HCT116 (cell line): ENCODE results near the gene PRAMEF1. TPM values are rescaled to one million over a fixed set of nuclear protein-coding genes. Genes with fewer than 3 reads are reported as not detected.
A peak's percentile ranks its signal among the peaks of the same experiment; 100 is the strongest.

ENCODE experiments used
- ATAC-seq: fragments of 200-7000 bp; cut with Tn5 transposase; 2 replicates; pipeline ENCODE4 v1.9.1; 2020; ENCODE audit warnings: mild to moderate bottlenecking, moderate library complexity
- BruUV-seq: library from RNA; stranded (reverse); fragments of 400-500 nt; replicated peaks from 2 replicates; lab custom pipeline; 2021; lab: Mats Ljungman, UMichigan
- CTCF ChIA-PET: fragments of 300-600 bp; sonication (Branson Sonifier 250); formaldehyde crosslinking; loops from one replicate; lab custom pipeline; 2021; ENCODE audit warnings: antibody characterized with exemption; lab: Charles Lee
- POLR2A ChIA-PET: fragments of 300-600, 350-600 bp; sonication (Branson Sonifier 250); formaldehyde crosslinking; loops from one replicate; lab custom pipeline; 2021; ENCODE audit warnings: antibody characterized with exemption; lab: Charles Lee
- RAD21 ChIA-PET, 2 experiments: fragments of 300-600 bp; sonication (Branson Sonifier 250); formaldehyde crosslinking; loops; one replicate each; lab custom pipeline; 2023; ENCODE audit warnings: low total read pairs in 2 of 2; ENCODE audit not compliant: uncharacterized antibody in 2 of 2, unreplicated experiment in 2 of 2, low non-redundant PET in 1 of 2; lab: Charles Lee
- DNase-seq: peaks from one replicate; pipeline ENCODE4 v3.0.0-alpha.2; 2010; ENCODE audit warnings: low read depth, low spot score
- H2AFZ ChIP-seq: fragments of 200-600 bp; shearing (Covaris generic), sonication (generic); 2 replicates; pipeline ENCODE4 v1.6.1; 2017; ENCODE audit warnings: low read depth, mixed run types, mixed read lengths, antibody characterized with exemption, low read length; ENCODE audit not compliant: poor library complexity, severe bottlenecking
- H3K27ac ChIP-seq: 2 replicates; pipeline ENCODE4 v1.5.1; 2012; ENCODE audit warnings: low read depth, low read length
- H3K27me3 ChIP-seq: fragments of 200-600 bp; sonication (generic); 2 replicates; pipeline ENCODE4 v1.6.1; 2016; ENCODE audit warnings: mixed run types, low read length, mixed read lengths; ENCODE audit not compliant: insufficient read depth
- H3K36me3 ChIP-seq, 2 experiments: fragments of 200-500 bp in 1 of 2; fragments of 200-600 bp in 1 of 2; sonication (Bioruptor generic) in 1 of 2; sonication (generic) in 1 of 2; 2 replicates each; pipeline versions ENCODE4 v1.5.1 to v1.6.1; 2014 to 2016; ENCODE audit warnings: low read length in 2 of 2, inconsistent platforms in 1 of 2, mixed read lengths in 1 of 2, mixed run types in 1 of 2; ENCODE audit not compliant: insufficient read depth in 2 of 2, control insufficient read depth in 1 of 2
- H3K4me1 ChIP-seq, 2 experiments: fragments of 200-600 bp in 1 of 2; sonication (generic) in 1 of 2; 2 replicates each; pipeline versions ENCODE4 v1.5.1 to v1.6.1; 2012 to 2017; ENCODE audit warnings: low read length in 2 of 2, inconsistent platforms in 1 of 2, mild to moderate bottlenecking in 1 of 2, mixed read lengths in 1 of 2, mixed run types in 1 of 2, moderate library complexity in 1 of 2; ENCODE audit not compliant: insufficient read depth in 2 of 2, control insufficient read depth in 1 of 2
- H3K4me2 ChIP-seq: fragments of 200-600 bp; sonication (generic); 2 replicates; pipeline ENCODE4 v1.6.1; 2017; ENCODE audit warnings: mixed run types, low read length, mixed read lengths
- H3K4me3 ChIP-seq, 2 experiments: fragments of 200-600 bp in 1 of 2; sonication (generic) in 1 of 2; replicated peaks in 1 of 2; 2 replicates each; pipeline ENCODE4 v1.5.1; 2011 to 2016; ENCODE audit warnings: low read length in 2 of 2, control low read depth in 1 of 2, low read depth in 1 of 2, mild to moderate bottlenecking in 1 of 2, mixed read lengths in 1 of 2, mixed run types in 1 of 2
- H3K79me2 ChIP-seq: fragments of 200-600 bp; sonication (generic); 2 replicates; pipeline ENCODE4 v1.6.1; 2017; ENCODE audit warnings: mild to moderate bottlenecking, mixed run types, low read length, moderate library complexity, mixed read lengths; ENCODE audit not compliant: insufficient read depth
- H3K9ac ChIP-seq: fragments of 200-600 bp; sonication (generic); 2 replicates; pipeline ENCODE4 v1.6.1; 2016; ENCODE audit warnings: low read length, mixed read lengths
- H3K9me2 ChIP-seq: fragments of 200-600 bp; sonication (generic), shearing (Covaris generic); 2 replicates; pipeline ENCODE4 v1.6.1; 2017; ENCODE audit warnings: mixed run types, mild to moderate bottlenecking, moderate library complexity; ENCODE audit not compliant: insufficient read depth
- H3K9me3 ChIP-seq, 2 experiments: fragments of 200-500 bp in 1 of 2; fragments of 200-600 bp in 1 of 2; sonication (Bioruptor generic) in 1 of 2; sonication (generic) in 1 of 2; 2 replicates each; pipeline ENCODE4 v1.6.1; 2014 to 2017; ENCODE audit warnings: low read length in 2 of 2, mixed read lengths in 2 of 2, inconsistent platforms in 1 of 2, low read depth in 1 of 2, mild to moderate bottlenecking in 1 of 2, mixed run types in 1 of 2, moderate library complexity in 1 of 2; ENCODE audit not compliant: control insufficient read depth in 1 of 2, insufficient read depth in 1 of 2
- H4K20me1 ChIP-seq: fragments of 200-600 bp; sonication (generic), shearing (Covaris generic); 2 replicates; pipeline ENCODE4 v1.6.1; 2017; ENCODE audit warnings: mixed run types, mild to moderate bottlenecking, moderate library complexity; ENCODE audit not compliant: insufficient read depth
- ELF1 ChIP-seq: IDR thresholded peaks from 2 replicates; pipeline ENCODE4 v1.6.1; 2012; ENCODE audit warnings: low read depth, borderline replicate concordance
- EZH2phosphoT487 ChIP-seq: fragments of 200-600 bp; IDR thresholded peaks from 2 replicates; pipeline ENCODE4 v1.6.1; 2018; ENCODE audit warnings: antibody characterized with exemption, borderline replicate concordance
- FOSL1 ChIP-seq: IDR thresholded peaks from 2 replicates; pipeline ENCODE4 v1.6.1; 2012; ENCODE audit warnings: low read depth
- JUND ChIP-seq: IDR thresholded peaks from 2 replicates; pipeline ENCODE4 v1.6.1; 2012
- POLR2A ChIP-seq: IDR thresholded peaks from 2 replicates; pipeline ENCODE4 v1.7.0; 2011; ENCODE audit warnings: borderline replicate concordance; ENCODE audit not compliant: insufficient read depth, insufficient read length; ENCODE audit errors: extremely low read depth
- RAD21 ChIP-seq: IDR thresholded peaks from 2 replicates; pipeline ENCODE4 v1.6.1; 2012; ENCODE audit warnings: low read depth, mild to moderate bottlenecking
- SIN3A ChIP-seq: IDR thresholded peaks from 2 replicates; pipeline ENCODE4 v1.6.1; 2012; ENCODE audit warnings: low read depth
- SP1 ChIP-seq: IDR thresholded peaks from 2 replicates; pipeline ENCODE4 v1.6.1; 2012; ENCODE audit warnings: low read depth
- YY1 ChIP-seq: IDR thresholded peaks from 2 replicates; pipeline ENCODE4 v1.6.1; 2011; ENCODE audit warnings: low read length, low read depth, moderate library complexity, mild to moderate bottlenecking; ENCODE audit not compliant: insufficient replicate concordance; ENCODE audit errors: extremely low read depth
- ZBTB33 ChIP-seq: IDR thresholded peaks from 2 replicates; pipeline ENCODE4 v1.6.1; 2011; ENCODE audit warnings: mild to moderate bottlenecking, low read length, moderate library complexity; ENCODE audit not compliant: insufficient replicate concordance; ENCODE audit errors: extremely low read depth
- ZFX ChIP-seq: fragments of 450-650 bp; IDR thresholded peaks from 2 replicates; pipeline ENCODE4 v1.6.1; 2017
- intact Hi-C: fragments of 100-400 bp; cut with micrococcal nuclease; formaldehyde crosslinking; loops from 2 replicates; pipeline ENCODE4 v1.10.0; 2022
- total RNA-seq: library from RNA; stranded (reverse); gene quantifications from one replicate; pipeline ENCODE4 v1.2.1, GENCODE V29; 2021; ENCODE audit not compliant: unreplicated experiment
- TF ChIP-seq, protein P1 (sequence below): IDR thresholded peaks from 2 replicates; pipeline ENCODE4 v1.6.1; 2012
- TF ChIP-seq, protein P2 (sequence below), 3 experiments: fragments of 200-600 bp in 1 of 3; sonication (generic) in 1 of 3; IDR thresholded peaks in 2 of 3; conservative IDR thresholded peaks in 1 of 3; 2 replicates each; pipeline ENCODE4 v1.5.1; 2012 to 2017; ENCODE audit warnings: low read depth in 2 of 3, low read length in 2 of 3, antibody characterized with exemption in 1 of 3, borderline replicate concordance in 1 of 3, control low read depth in 1 of 3, mild to moderate bottlenecking in 1 of 3, mixed read lengths in 1 of 3, mixed run types in 1 of 3, moderate library complexity in 1 of 3; ENCODE audit not compliant: insufficient read depth in 1 of 3

The PRAMEF1 gene
- total RNA-seq, 1 experiment from 2014 or later, result not detected

GRCh38 chr1:12764016-12764415 is 27.2 kb upstream of the PRAMEF1 start:
- Histone ChIP-seq H3K4me2 (no peak overlapping the region), H3K9ac (no peak overlapping the region)
- DNase-seq, result no peak

More at GRCh38 chr1:12764016-12764415, 27.2 kb upstream of the PRAMEF1 start:
- CTCF ChIA-PET, result no interaction called here
- no peaks in the 10 kb centered on the region for H3K79me2 ChIP-seq
- intact Hi-C loops, result no loop called here
- no peak for TF ChIP-seq SP1
- TF ChIP-seq ELF1, result no peak
- no peak for TF ChIP-seq ZBTB33
- TF ChIP-seq RAD21, result 0 out of 2 replicates have a peak, but pooled peaks have one; percentile 13
- TF ChIP-seq POLR2A, result no peak
- no peak for TF ChIP-seq EZH2phosphoT487
- no peak for TF ChIP-seq JUND
- TF ChIP-seq SIN3A, result no peak
- TF ChIP-seq, protein P1, sequence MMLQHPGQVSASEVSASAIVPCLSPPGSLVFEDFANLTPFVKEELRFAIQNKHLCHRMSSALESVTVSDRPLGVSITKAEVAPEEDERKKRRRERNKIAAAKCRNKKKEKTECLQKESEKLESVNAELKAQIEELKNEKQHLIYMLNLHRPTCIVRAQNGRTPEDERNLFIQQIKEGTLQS, result no peak
- TF ChIP-seq, protein P2, sequence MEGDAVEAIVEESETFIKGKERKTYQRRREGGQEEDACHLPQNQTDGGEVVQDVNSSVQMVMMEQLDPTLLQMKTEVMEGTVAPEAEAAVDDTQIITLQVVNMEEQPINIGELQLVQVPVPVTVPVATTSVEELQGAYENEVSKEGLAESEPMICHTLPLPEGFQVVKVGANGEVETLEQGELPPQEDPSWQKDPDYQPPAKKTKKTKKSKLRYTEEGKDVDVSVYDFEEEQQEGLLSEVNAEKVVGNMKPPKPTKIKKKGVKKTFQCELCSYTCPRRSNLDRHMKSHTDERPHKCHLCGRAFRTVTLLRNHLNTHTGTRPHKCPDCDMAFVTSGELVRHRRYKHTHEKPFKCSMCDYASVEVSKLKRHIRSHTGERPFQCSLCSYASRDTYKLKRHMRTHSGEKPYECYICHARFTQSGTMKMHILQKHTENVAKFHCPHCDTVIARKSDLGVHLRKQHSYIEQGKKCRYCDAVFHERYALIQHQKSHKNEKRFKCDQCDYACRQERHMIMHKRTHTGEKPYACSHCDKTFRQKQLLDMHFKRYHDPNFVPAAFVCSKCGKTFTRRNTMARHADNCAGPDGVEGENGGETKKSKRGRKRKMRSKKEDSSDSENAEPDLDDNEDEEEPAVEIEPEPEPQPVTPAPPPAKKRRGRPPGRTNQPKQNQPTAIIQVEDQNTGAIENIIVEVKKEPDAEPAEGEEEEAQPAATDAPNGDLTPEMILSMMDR (IDR thresholded peaks at IDR 0.05 in 2 of 3, conservative IDR thresholded peaks at IDR 0.05 in 1 of 3; ENCODE audit: borderline replicate concordance in 1 of 3, insufficient read depth in 1 of 3, low read depth in 2 of 3, low read length in 2 of 3), result 0 out of 6 replicates have a peak, but pooled peaks of 1 of the 3 experiments have one; percentile 12
- TF ChIP-seq YY1, result no peak
- TF ChIP-seq FOSL1, result no peak
- TF ChIP-seq ZFX, result no peak
- H3K27ac ChIP-seq, result no peak overlapping the region
- no peaks in the 10 kb centered on the region for H4K20me1 ChIP-seq
- H3K9me2 ChIP-seq, result no peaks in the 10 kb centered on the region
- no TSS peak for BruUV-seq
- no peak for ATAC-seq
- no peaks in the 10 kb centered on the region for H3K9me3 ChIP-seq
- no peaks in the 10 kb centered on the region for H3K4me1 ChIP-seq
- POLR2A ChIA-PET, result no interaction called here
- no peak overlapping the region for H2AFZ ChIP-seq
- peaks cover 9% of the 10 kb centered on the region; the same call in 1 of the 2 replicates for H3K27me3 ChIP-seq
- RAD21 ChIA-PET, result no interaction called here
- H3K4me3 ChIP-seq, result no peak overlapping the region
- H3K36me3 ChIP-seq, result no peaks in the 10 kb centered on the region
